ENCODE data around the gene PDE8A.

The PDE8A gene

GRCh38 chr15:85059734-85060133 is 78.1 kb downstream of the PDE8A start:
- no peak for TF ChIP-seq POLR2A (IDR thresholded peaks at IDR 0.05; ENCODE audit: low read length)
- TF ChIP-seq GATA1 (IDR thresholded peaks at IDR 0.05; ENCODE audit: low read depth, low read length), result no peak
- no peak for DNase-seq

- DNase-seq, result no peak
- no peak for TF ChIP-seq GATA1 (IDR thresholded peaks at IDR 0.05; ENCODE audit: low read depth, low read length)
- TF ChIP-seq POLR2A (IDR thresholded peaks at IDR 0.05; ENCODE audit: low read length), result no peak
These were observed 80.9 kb downstream of the PDE8A start for GRCh38 chr15:85062560-85062959.

- TF ChIP-seq GATA1 (IDR thresholded peaks at IDR 0.05; ENCODE audit: low read depth, low read length) (no peak), POLR2A (IDR thresholded peaks at IDR 0.05; ENCODE audit: low read length) (no peak)
- no peak for DNase-seq
These were observed 81.4 kb downstream of the PDE8A start for GRCh38 chr15:85063088-85063487.

GRCh38 chr15:85063522-85064079 is 81.9 kb downstream of the PDE8A start:
- DNase-seq, result no peak
- TF ChIP-seq POLR2A (IDR thresholded peaks at IDR 0.05; ENCODE audit: low read length) (no peak), GATA1 (IDR thresholded peaks at IDR 0.05; ENCODE audit: low read depth, low read length) (no peak)

GRCh38 chr15:85064710-85065109 is 83.1 kb downstream of the PDE8A start:
- no peak for DNase-seq
- TF ChIP-seq POLR2A (IDR thresholded peaks at IDR 0.05; ENCODE audit: low read length) (no peak), GATA1 (IDR thresholded peaks at IDR 0.05; ENCODE audit: low read depth, low read length) (no peak)

- DNase-seq, result no peak
- TF ChIP-seq GATA1 (IDR thresholded peaks at IDR 0.05; ENCODE audit: low read depth, low read length) (no peak), POLR2A (IDR thresholded peaks at IDR 0.05; ENCODE audit: low read length) (no peak)
These were observed 89.4 kb downstream of the PDE8A start for GRCh38 chr15:85071061-85071460.

- no peak for DNase-seq
- TF ChIP-seq POLR2A (IDR thresholded peaks at IDR 0.05; ENCODE audit: low read length) (no peak), GATA1 (IDR thresholded peaks at IDR 0.05; ENCODE audit: low read depth, low read length) (no peak)
These were observed 89.8 kb downstream of the PDE8A start for GRCh38 chr15:85071504-85071903.

GRCh38 chr15:85072917-85073316 is 91.3 kb downstream of the PDE8A start:
- DNase-seq, result no peak
- TF ChIP-seq POLR2A (IDR thresholded peaks at IDR 0.05; ENCODE audit: low read length), result no peak
- TF ChIP-seq GATA1 (IDR thresholded peaks at IDR 0.05; ENCODE audit: low read depth, low read length), result no peak

- TF ChIP-seq POLR2A (IDR thresholded peaks at IDR 0.05; ENCODE audit: low read length), result no peak
- no peak for TF ChIP-seq GATA1 (IDR thresholded peaks at IDR 0.05; ENCODE audit: low read depth, low read length)
- no peak for DNase-seq
These were observed 92.0 kb downstream of the PDE8A start for GRCh38 chr15:85073556-85074194.

- TF ChIP-seq POLR2A (IDR thresholded peaks at IDR 0.05; ENCODE audit: low read length), result no peak
- no peak for TF ChIP-seq GATA1 (IDR thresholded peaks at IDR 0.05; ENCODE audit: low read depth, low read length)
- DNase-seq, result no peak
These were observed 105.2 kb downstream of the PDE8A start for GRCh38 chr15:85086855-85087254.

- DNase-seq, result no peak
- TF ChIP-seq POLR2A (IDR thresholded peaks at IDR 0.05; ENCODE audit: low read length) (no peak), GATA1 (IDR thresholded peaks at IDR 0.05; ENCODE audit: low read depth, low read length) (no peak)
These were observed 106.6 kb downstream of the PDE8A start for GRCh38 chr15:85088300-85088699.

GRCh38 chr15:85089929-85090597 is 108.4 kb downstream of the PDE8A start:
- TF ChIP-seq POLR2A (IDR thresholded peaks at IDR 0.05; ENCODE audit: low read length), result no peak
- TF ChIP-seq GATA1 (IDR thresholded peaks at IDR 0.05; ENCODE audit: low read depth, low read length), result no peak
- DNase-seq, result no peak

GRCh38 chr15:85091990-85092389 is 110.3 kb downstream of the PDE8A start:
- no peak for DNase-seq
- TF ChIP-seq POLR2A (IDR thresholded peaks at IDR 0.05; ENCODE audit: low read length) (no peak), GATA1 (IDR thresholded peaks at IDR 0.05; ENCODE audit: low read depth, low read length) (no peak)

GRCh38 chr15:85094685-85095084 is 113.0 kb downstream of the PDE8A start:
- no peak for TF ChIP-seq POLR2A (IDR thresholded peaks at IDR 0.05; ENCODE audit: low read length)
- no peak for TF ChIP-seq GATA1 (IDR thresholded peaks at IDR 0.05; ENCODE audit: low read depth, low read length)

GRCh38 chr15:85095566-85095965 is 113.9 kb downstream of the PDE8A start:
- DNase-seq, result no peak

More at GRCh38 chr15:85094685-85095084, 113.0 kb downstream of the PDE8A start:
- no peak for DNase-seq

More at GRCh38 chr15:85095566-85095965, 113.9 kb downstream of the PDE8A start:
- TF ChIP-seq POLR2A (IDR thresholded peaks at IDR 0.05; ENCODE audit: low read length) (no peak), GATA1 (IDR thresholded peaks at IDR 0.05; ENCODE audit: low read depth, low read length) (no peak)
